Endodermal cell (in vitro differentiated cells): Measurements from ENCODE around the gene UGT1A7. TPM values are rescaled to one million over a fixed set of nuclear protein-coding genes. Genes with fewer than 3 reads are reported as not detected.

Source experiments
- DNase-seq: peaks from one replicate; pipeline ENCODE4 v3.0.0-alpha.2; 2017
- H3K27ac ChIP-seq: 2 replicates; pipeline ENCODE4 v1.5.1; 2013; ENCODE audit warnings: mild to moderate bottlenecking, low read depth, low read length, moderate library complexity
- H3K27me3 ChIP-seq: 2 replicates; pipeline ENCODE4 v1.6.1; 2013; ENCODE audit warnings: mild to moderate bottlenecking, low read length, moderate library complexity; ENCODE audit not compliant: insufficient read depth, control insufficient read depth, poor library complexity, severe bottlenecking
- H3K36me3 ChIP-seq: 2 replicates; pipeline ENCODE4 v1.7.0; 2013; ENCODE audit warnings: mild to moderate bottlenecking, low read length, moderate library complexity; ENCODE audit not compliant: control insufficient read depth, insufficient read depth
- H3K4me1 ChIP-seq: one replicate; pipeline ENCODE4 v1.7.0; 2013; ENCODE audit warnings: low read length; ENCODE audit not compliant: control insufficient read depth, insufficient read depth
- H3K4me3 ChIP-seq: 2 replicates; pipeline ENCODE4 v1.5.1; 2013; ENCODE audit warnings: mild to moderate bottlenecking, low read length, moderate library complexity
- H3K9ac ChIP-seq: 2 replicates; pipeline ENCODE4 v1.6.1; 2013; ENCODE audit warnings: mild to moderate bottlenecking, low read length, moderate library complexity; ENCODE audit not compliant: poor library complexity, severe bottlenecking; ENCODE audit errors: extremely low read depth
- H3K9me3 ChIP-seq: 2 replicates; pipeline ENCODE4 v1.6.1; 2013; ENCODE audit warnings: mild to moderate bottlenecking, low read length, moderate library complexity; ENCODE audit not compliant: control insufficient read depth
- H3K27ac Mint-ChIP-seq: 2 replicates; pipeline ENCODE4 v1.8.0; 2020; ENCODE audit warnings: mixed read lengths
- H3K27me3 Mint-ChIP-seq: 2 replicates; pipeline ENCODE4 v1.8.0; 2021; ENCODE audit warnings: mild to moderate bottlenecking, mixed read lengths; ENCODE audit not compliant: insufficient read depth
- H3K36me3 Mint-ChIP-seq: 2 replicates; pipeline ENCODE4 v1.8.0; 2020; ENCODE audit warnings: low read depth, mixed read lengths
- H3K4me1 Mint-ChIP-seq: 2 replicates; pipeline ENCODE4 v1.8.0; 2020; ENCODE audit warnings: mixed read lengths
- H3K4me3 Mint-ChIP-seq: 2 replicates; pipeline ENCODE4 v1.8.0; 2020; ENCODE audit warnings: mild to moderate bottlenecking, moderate library complexity, mixed read lengths
- H3K9me3 Mint-ChIP-seq: 2 replicates; pipeline ENCODE4 v1.8.0; 2020; ENCODE audit warnings: mild to moderate bottlenecking, mixed read lengths
- WGBS, 2 experiments: methylation state at CpG; one replicate each; pipeline versions ENCODE4 v1.1.5 to v1.1.7; 2013; ENCODE audit warnings: missing lambda C conversion rate in 2 of 2, mixed read lengths in 1 of 2; ENCODE audit not compliant: insufficient coverage in 1 of 2, insufficient read length in 1 of 2; 5-methylcytosine and 5-hydroxymethylcytosine counted together
- total RNA-seq, 2 donors: library from RNA; stranded (reverse); fragmentation: NEBNext Ultra II Directional in 1 of 2; extraction: Animal tissue kit (Norgen Biotek cat#: 25700) in 1 of 2; gene quantifications; 2 replicates in 1 of 2; 3 replicates in 1 of 2; pipeline ENCODE4 v1.2.1, GENCODE V29; 2021
- TF ChIP-seq, protein P1 (sequence below): fragments of 200-600 bp; sonication (generic); conservative IDR thresholded peaks from 2 replicates; pipeline ENCODE4 v1.5.0; 2021; ENCODE audit warnings: antibody characterized with exemption, mild to moderate bottlenecking

The UGT1A7 gene
- total RNA-seq, 2 donors from 2014 or later, result not detected

DNA sequence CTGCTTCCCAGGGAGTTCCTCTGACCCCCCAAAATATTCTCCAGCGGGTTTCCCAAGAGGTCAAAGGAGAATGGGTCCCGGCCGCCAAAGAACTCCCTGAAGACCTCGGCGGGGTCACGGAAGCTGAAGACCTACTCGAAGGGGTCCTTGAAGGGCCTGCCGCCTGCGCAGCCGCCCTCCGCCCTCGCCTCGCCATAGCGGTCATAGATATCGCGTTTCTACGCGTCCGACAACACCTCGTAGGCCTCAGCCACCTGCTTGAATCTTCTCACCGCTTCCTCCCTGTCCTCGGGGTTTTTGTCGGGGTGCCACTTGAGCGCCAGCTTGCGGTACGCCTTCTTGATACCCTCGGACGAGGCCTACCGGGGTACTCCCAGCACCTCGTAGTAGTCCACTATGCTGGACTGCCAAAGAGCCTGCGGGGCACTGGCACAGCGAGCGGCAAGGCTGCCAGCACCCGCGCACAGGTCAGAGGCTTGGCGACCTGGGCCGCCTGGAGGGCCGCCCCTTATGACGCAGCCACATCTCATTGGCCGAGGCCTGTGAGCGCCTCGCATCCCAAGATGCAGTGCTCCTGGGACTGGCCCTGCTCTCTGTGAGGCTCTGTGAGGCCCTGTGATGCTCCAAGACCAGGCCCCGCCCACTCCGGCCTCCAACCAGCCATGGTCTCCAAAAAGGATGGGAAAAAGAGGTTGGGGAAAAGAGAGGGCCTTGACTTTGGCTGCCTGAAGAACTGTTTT is 73.3 kb downstream of the UGT1A7 start:
- DNase-seq, result no peak
- no peak overlapping the region for H3K27ac Mint-ChIP-seq
- no peak overlapping the region for H3K9ac ChIP-seq
- peaks cover 7% of the 10 kb centered on the region for H3K27me3 Mint-ChIP-seq
- no peak overlapping the region for H3K4me3 Mint-ChIP-seq
- no peaks in the 10 kb centered on the region for H3K4me1 Mint-ChIP-seq
- no peak overlapping the region for H3K4me3 ChIP-seq
- H3K27me3 ChIP-seq, result no peaks in the 10 kb centered on the region
- peaks cover 15% of the 10 kb centered on the region for H3K9me3 ChIP-seq
- no peaks in the 10 kb centered on the region for H3K4me1 ChIP-seq
- H3K27ac ChIP-seq, result no peak overlapping the region
- TF ChIP-seq, protein P1, sequence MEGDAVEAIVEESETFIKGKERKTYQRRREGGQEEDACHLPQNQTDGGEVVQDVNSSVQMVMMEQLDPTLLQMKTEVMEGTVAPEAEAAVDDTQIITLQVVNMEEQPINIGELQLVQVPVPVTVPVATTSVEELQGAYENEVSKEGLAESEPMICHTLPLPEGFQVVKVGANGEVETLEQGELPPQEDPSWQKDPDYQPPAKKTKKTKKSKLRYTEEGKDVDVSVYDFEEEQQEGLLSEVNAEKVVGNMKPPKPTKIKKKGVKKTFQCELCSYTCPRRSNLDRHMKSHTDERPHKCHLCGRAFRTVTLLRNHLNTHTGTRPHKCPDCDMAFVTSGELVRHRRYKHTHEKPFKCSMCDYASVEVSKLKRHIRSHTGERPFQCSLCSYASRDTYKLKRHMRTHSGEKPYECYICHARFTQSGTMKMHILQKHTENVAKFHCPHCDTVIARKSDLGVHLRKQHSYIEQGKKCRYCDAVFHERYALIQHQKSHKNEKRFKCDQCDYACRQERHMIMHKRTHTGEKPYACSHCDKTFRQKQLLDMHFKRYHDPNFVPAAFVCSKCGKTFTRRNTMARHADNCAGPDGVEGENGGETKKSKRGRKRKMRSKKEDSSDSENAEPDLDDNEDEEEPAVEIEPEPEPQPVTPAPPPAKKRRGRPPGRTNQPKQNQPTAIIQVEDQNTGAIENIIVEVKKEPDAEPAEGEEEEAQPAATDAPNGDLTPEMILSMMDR, result no peak
- peaks cover 27% of the 10 kb centered on the region for H3K9me3 Mint-ChIP-seq
- H3K36me3 ChIP-seq, result no peaks in the 10 kb centered on the region
- no peaks in the 10 kb centered on the region for H3K36me3 Mint-ChIP-seq
- 95 to 96% methylated on average over 29 to 42 of the region's 44 CpGs for WGBS, 2 experiments

DNA sequence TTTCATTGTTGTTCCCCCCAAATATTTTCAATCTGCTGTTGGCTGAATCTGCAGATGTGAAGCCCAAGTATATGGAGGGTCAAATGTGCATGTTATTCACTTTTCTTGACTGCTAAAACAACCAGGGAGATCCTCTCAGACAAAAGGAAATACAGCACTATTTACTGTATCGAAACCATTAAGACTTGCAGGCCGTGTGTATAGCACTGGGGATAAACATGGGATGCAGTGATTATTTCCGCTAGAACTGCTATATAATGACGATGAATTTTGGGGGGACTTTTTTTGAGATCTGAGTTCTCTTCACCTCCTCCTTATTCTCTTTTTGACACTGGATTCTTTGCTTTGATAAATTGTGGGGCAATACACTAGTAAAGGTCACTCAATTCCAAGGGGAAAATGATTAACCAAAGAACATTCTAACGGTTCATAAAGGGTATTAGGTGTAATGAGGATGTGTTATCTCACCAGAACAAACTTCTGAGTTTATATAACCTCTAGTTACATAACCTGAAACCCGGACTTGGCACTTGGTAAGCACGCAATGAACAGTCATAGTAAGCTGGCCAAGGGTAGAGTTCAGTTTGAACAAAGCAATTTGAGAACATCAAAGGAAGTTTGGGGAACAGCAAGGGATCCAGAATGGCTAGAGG is 74.9 kb downstream of the UGT1A7 start:
- DNase-seq, result no peak
- Mint-ChIP-seq H3K27ac (no peak overlapping the region), H3K4me3 (no peak overlapping the region), H3K27me3 (peaks cover 6% of the 10 kb centered on the region), H3K36me3 (no peaks in the 10 kb centered on the region), H3K9me3 (peaks cover 13% of the 10 kb centered on the region), H3K4me1 (no peaks in the 10 kb centered on the region)
- H3K36me3 ChIP-seq, result no peaks in the 10 kb centered on the region
- no peak overlapping the region for H3K27ac ChIP-seq
- WGBS, 2 experiments, result 60 to 94% methylated on average over 1 to 7 of the region's 7 CpGs
- no peaks in the 10 kb centered on the region for H3K4me1 ChIP-seq
- H3K9ac ChIP-seq, result no peak overlapping the region
- TF ChIP-seq, protein P1, result no peak
- peaks cover under 1% of the 10 kb centered on the region for H3K9me3 ChIP-seq
- no peak overlapping the region for H3K4me3 ChIP-seq
- no peaks in the 10 kb centered on the region for H3K27me3 ChIP-seq

DNA sequence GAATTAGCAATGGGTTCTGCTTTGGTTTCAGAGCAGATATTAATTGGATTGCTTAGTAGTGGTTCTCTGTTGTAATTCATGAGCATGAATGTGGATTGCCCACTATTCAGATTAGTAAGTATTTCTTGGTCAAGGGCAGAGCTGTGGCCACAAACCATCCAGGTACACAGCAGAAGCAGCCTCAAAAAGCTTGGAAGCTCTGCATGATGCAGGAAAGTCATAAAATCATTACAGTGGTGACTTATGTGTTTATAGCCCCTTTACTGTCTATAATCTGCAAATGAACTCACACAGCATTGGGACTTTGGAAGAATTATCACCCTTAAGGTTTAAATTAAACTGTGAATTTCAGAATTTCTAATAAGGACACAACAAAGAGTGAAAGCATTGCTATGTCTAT is 76.4 kb downstream of the UGT1A7 start:
- no peaks in the 10 kb centered on the region for H3K36me3 Mint-ChIP-seq
- H3K27ac Mint-ChIP-seq, result no peak overlapping the region
- no peaks in the 10 kb centered on the region for H3K36me3 ChIP-seq
- no peaks in the 10 kb centered on the region for H3K4me1 ChIP-seq
- H3K9me3 Mint-ChIP-seq, result no peaks in the 10 kb centered on the region
- no peak overlapping the region for H3K4me3 Mint-ChIP-seq
- no peaks in the 10 kb centered on the region for H3K4me1 Mint-ChIP-seq
- no peak overlapping the region for H3K9ac ChIP-seq
- TF ChIP-seq, protein P1, result no peak
- H3K27ac ChIP-seq, result no peak overlapping the region
- peaks cover under 1% of the 10 kb centered on the region for H3K27me3 ChIP-seq
- H3K27me3 Mint-ChIP-seq, result peaks cover 4% of the 10 kb centered on the region
- H3K4me3 ChIP-seq, result no peak overlapping the region
- H3K9me3 ChIP-seq, result no peaks in the 10 kb centered on the region
- DNase-seq, result no peak
